SW480 (cell line): ENCODE measurements around the gene MLEC.
A peak's percentile ranks its signal among the peaks of the same experiment; 100 is the strongest.
"Not testable (repeated sequence)": the region's sequence is repeated elsewhere in the genome, so short reads cannot be mapped to it uniquely, and the experiment has no call there.

Experiments used
- DNase-seq: peaks from one replicate; pipeline ENCODE4 v3.0.0-alpha.2; 2016; ENCODE audit warnings: low spot score

MLEC gene

GRCh38 chr12:120662879-120663278 lies 24.1 kb upstream of the MLEC start:
- no peak for DNase-seq

DNA sequence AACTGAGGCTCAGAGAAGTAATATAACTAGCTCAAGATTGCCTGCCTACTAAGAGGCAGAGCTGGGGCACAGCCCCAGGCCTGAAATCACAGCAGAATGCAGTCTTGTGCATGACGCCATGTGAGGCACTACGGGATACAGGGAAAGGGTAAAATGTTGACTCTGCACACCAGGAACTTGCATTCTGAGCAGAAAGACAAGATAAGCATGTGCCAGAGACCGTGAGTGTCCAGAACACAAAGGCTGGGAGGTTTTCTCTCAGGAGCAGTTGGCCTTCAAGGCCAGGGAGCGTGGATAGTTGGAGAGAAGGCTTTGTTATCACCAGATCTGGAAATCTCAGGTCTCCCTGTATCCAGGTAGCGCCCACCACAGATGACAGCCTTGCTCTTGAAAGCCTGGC lies 23.2 kb upstream of the MLEC start:
- DNase-seq: no peak

DNA sequence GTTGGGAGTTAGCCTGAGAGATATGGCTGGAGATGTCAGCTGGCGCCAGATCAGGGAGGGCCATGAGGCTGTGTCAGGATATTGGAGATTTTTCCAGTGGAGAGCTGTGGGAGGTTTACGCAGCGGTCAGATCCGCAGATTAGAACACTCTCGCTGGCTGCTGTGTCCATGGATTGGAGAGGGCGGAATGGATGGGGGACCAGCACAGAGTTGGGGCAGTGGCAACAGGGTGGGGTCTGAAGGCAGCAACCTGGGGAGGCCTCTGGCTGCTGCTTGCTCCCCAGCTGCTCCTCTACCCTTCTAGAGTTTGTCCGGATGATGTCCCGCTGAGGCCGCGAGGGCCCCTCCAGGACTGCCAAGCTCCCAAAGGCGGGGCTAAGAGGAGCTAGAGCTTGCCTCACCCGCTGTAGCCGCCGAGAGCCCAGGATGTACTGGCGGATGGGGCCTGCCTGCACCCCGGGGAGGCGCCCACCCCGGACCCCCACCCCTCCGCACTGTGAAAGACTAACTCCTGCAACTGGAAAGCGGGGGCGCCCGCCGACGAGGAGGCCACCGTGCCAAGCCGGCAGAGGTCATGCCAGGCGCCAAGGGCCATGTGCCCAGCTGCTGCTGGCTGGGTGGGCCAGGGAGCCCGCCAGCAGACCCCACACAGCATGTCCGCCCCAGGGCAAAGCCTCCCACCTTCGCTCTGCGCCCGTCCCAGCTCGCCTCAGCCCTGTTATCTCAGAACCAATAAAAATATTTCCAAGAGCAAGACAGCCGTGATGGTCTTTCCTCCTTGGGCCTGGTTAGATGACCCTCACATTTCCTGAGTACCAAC lies 20.2 kb upstream of the MLEC start:
- no peak for DNase-seq

GRCh38 chr12:120668091-120668867 lies 18.7 kb upstream of the MLEC start:
- DNase-seq: no peak

GRCh38 chr12:120668868-120669840 lies 17.8 kb upstream of the MLEC start:
- no peak for DNase-seq

DNA sequence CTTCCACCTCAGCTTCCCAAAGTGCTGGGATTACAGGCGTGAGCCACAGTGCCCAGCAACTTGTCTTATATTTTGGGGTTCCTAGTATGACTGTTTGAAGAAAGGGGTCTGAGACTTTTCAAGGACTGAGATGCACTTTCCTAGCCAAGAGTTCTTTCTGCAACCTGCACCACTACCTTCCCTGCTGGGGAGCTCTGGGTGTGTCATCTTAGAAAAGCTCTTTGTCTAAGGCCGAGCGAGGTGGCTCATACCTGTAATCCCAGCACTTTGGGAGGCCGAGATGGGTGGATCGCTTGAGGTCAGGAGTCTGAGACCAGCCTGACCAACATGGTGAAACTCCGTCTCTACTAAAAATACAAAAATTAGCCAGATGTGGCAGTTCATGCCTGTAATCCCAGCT lies 16.7 kb upstream of the MLEC start:
- DNase-seq: not testable (repeated sequence)

DNA sequence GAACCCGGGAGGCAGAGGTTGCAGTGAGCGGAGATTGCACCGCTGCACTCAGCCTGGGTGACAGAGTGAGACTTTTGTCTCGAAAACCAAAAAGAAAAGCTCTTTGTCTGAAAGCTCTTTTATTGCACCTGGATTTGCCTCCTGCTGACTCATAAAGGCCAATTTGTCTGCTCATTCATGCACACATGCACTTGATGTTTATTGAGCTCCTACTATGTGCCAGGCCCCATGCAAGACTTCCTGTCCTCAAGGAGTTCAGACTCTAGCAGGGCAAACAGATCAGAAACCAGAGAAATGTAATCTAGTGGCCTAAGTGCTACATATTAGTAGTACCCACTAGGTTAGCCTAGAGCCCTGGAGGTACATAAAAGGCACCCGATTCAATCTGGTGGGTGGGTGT lies 16.3 kb upstream of the MLEC start:
- DNase-seq: no peak

GRCh38 chr12:120674097-120674636 lies 12.8 kb upstream of the MLEC start:
- no peak for DNase-seq

DNA sequence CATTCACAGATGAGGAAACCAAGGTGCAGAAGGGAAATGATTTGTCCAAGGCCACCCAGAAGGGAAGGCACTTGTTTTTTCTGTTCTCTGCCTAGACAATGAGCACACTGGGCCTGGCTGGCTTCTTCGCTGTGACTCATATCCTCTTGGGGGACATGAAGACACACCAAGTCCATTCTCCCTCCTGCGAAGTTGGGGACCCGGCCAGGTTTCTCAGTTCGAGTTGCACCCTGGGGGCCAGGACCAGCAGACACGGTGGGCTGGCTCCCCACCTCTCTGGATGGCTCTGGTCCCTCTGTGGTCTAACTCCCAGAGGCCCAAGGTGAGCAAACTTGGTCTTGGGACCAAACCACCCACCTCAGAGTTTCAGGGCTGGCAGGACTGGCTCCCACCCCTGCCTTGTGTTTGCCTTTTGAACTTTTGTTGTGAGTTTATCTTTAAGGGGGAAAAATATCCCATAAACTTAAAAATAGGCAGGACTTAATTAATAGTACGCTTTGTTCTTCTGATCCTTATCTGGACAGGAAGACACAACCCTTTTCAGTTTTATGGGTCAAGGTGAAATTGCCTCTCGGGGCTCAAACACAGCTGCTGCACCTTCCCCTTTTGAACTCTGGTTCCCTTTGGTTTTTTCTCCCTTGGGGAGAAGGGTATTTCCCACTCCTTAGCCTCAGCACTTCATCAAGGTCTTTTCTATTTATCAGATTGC lies 9.0 kb upstream of the MLEC start:
- peak; percentile 37 for DNase-seq

- peak; percentile 45 for DNase-seq
Observed at GRCh38 chr12:120678572-120678971, 8.4 kb upstream of the MLEC start.

DNA sequence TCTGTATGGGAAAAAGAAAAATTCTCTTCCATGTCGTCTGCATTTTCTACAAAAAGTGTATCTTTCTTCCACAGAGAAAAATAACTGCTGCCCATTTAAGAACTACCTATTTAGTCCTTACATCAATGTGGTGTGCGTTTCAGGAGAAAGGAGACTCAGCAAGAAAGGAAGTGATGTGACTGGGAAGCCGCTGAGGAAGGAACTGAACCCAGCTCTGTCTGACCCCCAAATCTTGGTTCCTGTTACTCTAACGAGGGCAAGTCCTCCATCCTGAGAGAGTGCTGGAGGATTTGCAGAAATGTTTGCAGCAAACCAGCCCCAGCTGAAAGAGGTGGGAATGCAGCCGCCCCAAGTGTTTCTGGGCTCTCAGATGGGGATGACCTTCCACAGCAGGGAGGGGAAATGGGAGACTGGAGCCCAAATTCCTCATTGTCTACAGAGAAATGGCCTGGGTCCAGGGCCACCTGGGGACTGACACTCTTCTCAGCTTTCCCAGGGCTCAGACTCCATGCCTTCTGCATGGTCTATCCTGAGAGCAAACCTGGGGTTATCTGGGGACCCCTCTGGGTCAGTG lies 6.7 kb upstream of the MLEC start:
- DNase-seq: no peak

- DNase-seq: no peak
Observed at GRCh38 chr12:120684523-120684932, 2.4 kb upstream of the MLEC start.

DNA sequence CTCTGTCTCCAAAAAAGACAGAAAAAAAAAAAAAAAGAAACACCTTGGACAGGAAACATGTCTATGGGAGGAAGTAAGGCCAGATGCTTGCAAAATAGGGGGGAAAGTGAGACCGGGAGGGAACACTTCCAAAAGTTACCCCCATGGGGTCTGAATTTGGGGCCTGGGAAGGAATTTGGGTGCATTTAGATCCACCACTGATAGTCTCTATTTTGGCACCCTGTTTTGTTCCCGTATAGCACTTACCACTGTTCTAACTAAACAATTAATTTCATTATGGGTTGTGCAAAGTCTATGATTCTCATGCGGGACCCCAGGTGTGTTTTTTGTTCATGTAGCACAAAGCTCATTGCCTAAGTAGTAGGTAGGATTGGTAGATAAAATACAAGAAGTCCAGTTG lies 1.4 kb upstream of the MLEC start:
- DNase-seq: no peak

- peak; percentile 97 for DNase-seq
Observed at GRCh38 chr12:120686151-120686689, 729 bp upstream of the MLEC start.

DNA sequence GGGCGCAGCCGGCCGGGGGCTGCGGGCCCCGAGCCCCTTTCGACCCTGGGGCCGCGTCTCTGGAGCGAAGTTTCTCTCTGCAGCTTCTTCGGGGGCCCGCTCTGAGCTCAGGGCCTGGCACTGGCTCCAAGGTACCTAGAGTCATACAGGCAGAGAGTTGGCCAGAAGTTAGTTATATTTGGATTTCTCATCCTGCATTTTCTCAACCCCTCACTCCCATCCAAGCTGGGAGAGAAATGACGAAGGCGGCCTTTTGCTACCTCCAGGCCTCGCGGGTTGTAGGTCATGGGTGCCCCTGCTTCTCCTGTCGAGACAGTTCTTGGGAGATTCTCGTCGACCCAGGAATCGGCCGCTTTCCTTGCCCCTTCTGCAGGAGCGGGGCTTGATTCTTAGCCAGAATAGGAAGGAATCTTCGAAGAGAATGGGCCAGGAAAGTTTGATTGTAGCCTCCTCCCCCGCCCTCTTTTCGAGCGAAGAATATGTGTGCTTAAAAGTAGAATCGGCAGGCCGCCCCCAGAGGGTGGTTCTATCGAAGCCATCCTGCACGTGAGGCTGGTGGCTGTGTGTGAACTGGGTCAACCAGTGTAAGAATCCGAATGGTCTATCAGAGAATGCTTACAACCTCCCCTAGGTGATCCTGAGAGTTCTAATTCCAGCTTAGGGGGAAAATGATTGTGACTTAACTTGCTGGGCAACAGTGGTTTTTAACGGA lies 785 bp downstream of the MLEC start:
- DNase-seq: no peak

GRCh38 chr12:120688527-120689071 lies 1.6 kb downstream of the MLEC start:
- no peak for DNase-seq

GRCh38 chr12:120689397-120690082 lies 2.6 kb downstream of the MLEC start:
- no peak for DNase-seq

GRCh38 chr12:120690083-120690450 lies 3.1 kb downstream of the MLEC start:
- no peak for DNase-seq

GRCh38 chr12:120690978-120691377 lies 4.0 kb downstream of the MLEC start:
- no peak for DNase-seq
